NOMO-1 treated with DMSO at 0.1 percent for 48 hours (cell line): ENCODE results near the gene CXADR.

Experiments
- DNase-seq: peaks from one replicate; lab custom pipeline; 2025; ENCODE audit not compliant: unreplicated experiment; lab: John Stamatoyannopoulos, UW

CXADR gene

GRCh38 chr21:17539323-17539722, 26.5 kb downstream of the CXADR start:
- peak; percentile 95 for DNase-seq

- DNase-seq: peak; percentile 57
Observed at GRCh38 chr21:17539743-17540341, 27.0 kb downstream of the CXADR start.

GRCh38 chr21:17540530-17540929, 27.7 kb downstream of the CXADR start:
- no peak for DNase-seq

GRCh38 chr21:17542371-17543011, 29.6 kb downstream of the CXADR start:
- DNase-seq: no peak

GRCh38 chr21:17545007-17545406, 32.2 kb downstream of the CXADR start:
- no peak for DNase-seq

- no peak for DNase-seq
Observed at GRCh38 chr21:17548262-17548661, 35.4 kb downstream of the CXADR start.

- DNase-seq: no peak
Observed at GRCh38 chr21:17550671-17551308, 37.9 kb downstream of the CXADR start.

- DNase-seq: no peak
Observed at GRCh38 chr21:17552410-17552809, 39.6 kb downstream of the CXADR start.

GRCh38 chr21:17554120-17554519, 41.3 kb downstream of the CXADR start:
- no peak for DNase-seq

GRCh38 chr21:17554679-17555465, 42.0 kb downstream of the CXADR start:
- peak; percentile 54 for DNase-seq

GRCh38 chr21:17560377-17561025, 47.7 kb downstream of the CXADR start:
- DNase-seq: no peak

GRCh38 chr21:17570786-17571185, 57.9 kb downstream of the CXADR start:
- no peak for DNase-seq

- DNase-seq: no peak
Observed at GRCh38 chr21:17572431-17572830, 59.6 kb downstream of the CXADR start.

GRCh38 chr21:17575076-17575475, 62.2 kb downstream of the CXADR start:
- no peak for DNase-seq

GRCh38 chr21:17576080-17576835, 63.4 kb downstream of the CXADR start:
- no peak for DNase-seq

- no peak for DNase-seq
Observed at GRCh38 chr21:17577701-17578100, 64.9 kb downstream of the CXADR start.

- no peak for DNase-seq
Observed at GRCh38 chr21:17578162-17578561, 65.3 kb downstream of the CXADR start.

- DNase-seq: no peak
Observed at GRCh38 chr21:17578876-17579275, 66.0 kb downstream of the CXADR start.

GRCh38 chr21:17580319-17580718, 67.5 kb downstream of the CXADR start:
- DNase-seq: no peak

GRCh38 chr21:17583898-17584297, 71.1 kb downstream of the CXADR start:
- no peak for DNase-seq
